ENCODE data around the gene MSX2.
"Not testable (repeated sequence)": the region's sequence is repeated elsewhere in the genome, so short reads cannot be mapped to it uniquely, and the experiment has no call there.

MSX2 gene

DNA sequence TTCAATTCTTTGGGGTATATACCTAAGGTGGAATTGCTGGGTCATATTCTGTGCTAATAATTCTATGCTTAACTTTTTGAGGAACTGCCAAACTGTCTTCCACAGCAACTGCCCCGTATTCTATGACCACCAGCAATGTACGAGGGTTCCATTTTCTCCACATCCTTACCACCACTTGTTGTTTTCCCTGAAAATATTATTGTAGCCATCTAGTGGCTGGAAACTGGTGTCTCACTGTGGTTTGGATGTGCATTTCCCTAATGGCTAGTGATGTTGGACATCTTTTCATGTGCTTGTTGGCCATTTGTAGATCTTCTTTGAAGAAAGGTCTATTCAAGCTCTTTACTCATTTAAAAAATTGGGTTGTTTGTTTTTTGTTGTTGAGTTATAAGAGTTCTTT lies 30.7 kb downstream of the MSX2 start:
- DNase-seq, result no peak
- H3K27me3 Mint-ChIP-seq (ENCODE audit: low read depth, poor library complexity), result peaks cover 17% of the 10 kb centered on the region
- no peak overlapping the region for H3K4me3 Mint-ChIP-seq
- H3K36me3 Mint-ChIP-seq (ENCODE audit: low read depth), result no peaks in the 10 kb centered on the region
- TF ChIP-seq, protein P1, sequence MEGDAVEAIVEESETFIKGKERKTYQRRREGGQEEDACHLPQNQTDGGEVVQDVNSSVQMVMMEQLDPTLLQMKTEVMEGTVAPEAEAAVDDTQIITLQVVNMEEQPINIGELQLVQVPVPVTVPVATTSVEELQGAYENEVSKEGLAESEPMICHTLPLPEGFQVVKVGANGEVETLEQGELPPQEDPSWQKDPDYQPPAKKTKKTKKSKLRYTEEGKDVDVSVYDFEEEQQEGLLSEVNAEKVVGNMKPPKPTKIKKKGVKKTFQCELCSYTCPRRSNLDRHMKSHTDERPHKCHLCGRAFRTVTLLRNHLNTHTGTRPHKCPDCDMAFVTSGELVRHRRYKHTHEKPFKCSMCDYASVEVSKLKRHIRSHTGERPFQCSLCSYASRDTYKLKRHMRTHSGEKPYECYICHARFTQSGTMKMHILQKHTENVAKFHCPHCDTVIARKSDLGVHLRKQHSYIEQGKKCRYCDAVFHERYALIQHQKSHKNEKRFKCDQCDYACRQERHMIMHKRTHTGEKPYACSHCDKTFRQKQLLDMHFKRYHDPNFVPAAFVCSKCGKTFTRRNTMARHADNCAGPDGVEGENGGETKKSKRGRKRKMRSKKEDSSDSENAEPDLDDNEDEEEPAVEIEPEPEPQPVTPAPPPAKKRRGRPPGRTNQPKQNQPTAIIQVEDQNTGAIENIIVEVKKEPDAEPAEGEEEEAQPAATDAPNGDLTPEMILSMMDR (IDR thresholded peaks at IDR 0.05), result peak; percentile 35
- H3K9me3 Mint-ChIP-seq, result no peaks in the 10 kb centered on the region
- peaks cover 12% of the 10 kb centered on the region for H3K4me1 Mint-ChIP-seq
- no peak overlapping the region for H3K27ac Mint-ChIP-seq

DNA sequence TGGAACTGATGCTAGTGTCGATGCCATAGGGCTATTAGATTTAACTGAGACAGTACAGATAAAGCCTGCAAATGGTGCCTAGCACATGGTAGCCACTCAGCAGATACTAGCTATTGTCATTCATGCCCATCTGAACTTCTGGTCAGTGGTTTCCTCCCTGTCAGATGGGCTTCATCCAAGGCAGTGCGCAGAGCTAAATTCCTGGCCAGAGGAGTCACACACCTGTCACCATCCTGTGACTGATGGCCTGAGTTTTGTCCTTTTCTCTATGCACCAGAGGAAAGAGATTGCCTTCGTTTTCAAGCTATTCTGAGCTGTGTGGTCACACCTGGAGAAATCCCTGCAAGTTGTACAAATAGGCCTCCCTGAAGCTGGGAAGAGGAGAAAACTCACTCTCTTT lies 34.7 kb downstream of the MSX2 start:
- DNase-seq, result no peak
- Mint-ChIP-seq H3K36me3 (ENCODE audit: low read depth) (no peaks in the 10 kb centered on the region), H3K4me3 (no peak overlapping the region), H3K9me3 (no peaks in the 10 kb centered on the region), H3K4me1 (peaks cover 7% of the 10 kb centered on the region), H3K27me3 (ENCODE audit: low read depth, poor library complexity) (peaks cover 4% of the 10 kb centered on the region), H3K27ac (peak overlapping the region; percentile 73)
- TF ChIP-seq, protein P1 (IDR thresholded peaks at IDR 0.05), result no peak

DNA sequence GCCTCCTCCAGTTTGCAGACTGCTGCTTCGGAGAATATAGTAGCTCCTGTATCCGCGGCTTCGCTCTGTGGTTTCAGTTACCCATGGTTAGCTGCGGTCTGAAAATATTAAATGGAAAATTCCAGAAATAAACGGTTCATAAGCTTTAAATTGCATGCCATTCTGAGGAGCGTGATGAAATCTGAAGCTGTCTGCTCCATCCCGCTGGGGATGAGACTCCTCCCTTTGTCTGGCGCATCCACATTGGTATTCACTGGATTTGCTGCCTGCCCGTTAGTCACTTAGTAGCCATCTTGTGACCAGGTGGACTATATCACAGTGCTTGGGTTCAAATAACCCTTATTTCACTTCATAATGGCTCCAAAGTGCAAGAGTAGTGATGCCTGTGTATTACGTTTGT lies 36.3 kb downstream of the MSX2 start:
- no peaks in the 10 kb centered on the region for H3K36me3 Mint-ChIP-seq (ENCODE audit: low read depth)
- no peak overlapping the region for H3K27ac Mint-ChIP-seq
- no peaks in the 10 kb centered on the region for H3K9me3 Mint-ChIP-seq
- no peak overlapping the region for H3K4me3 Mint-ChIP-seq
- no peaks in the 10 kb centered on the region for H3K27me3 Mint-ChIP-seq (ENCODE audit: low read depth, poor library complexity)
- no peak for DNase-seq
- TF ChIP-seq, protein P1 (IDR thresholded peaks at IDR 0.05), result no peak
- peaks cover 7% of the 10 kb centered on the region for H3K4me1 Mint-ChIP-seq

DNA sequence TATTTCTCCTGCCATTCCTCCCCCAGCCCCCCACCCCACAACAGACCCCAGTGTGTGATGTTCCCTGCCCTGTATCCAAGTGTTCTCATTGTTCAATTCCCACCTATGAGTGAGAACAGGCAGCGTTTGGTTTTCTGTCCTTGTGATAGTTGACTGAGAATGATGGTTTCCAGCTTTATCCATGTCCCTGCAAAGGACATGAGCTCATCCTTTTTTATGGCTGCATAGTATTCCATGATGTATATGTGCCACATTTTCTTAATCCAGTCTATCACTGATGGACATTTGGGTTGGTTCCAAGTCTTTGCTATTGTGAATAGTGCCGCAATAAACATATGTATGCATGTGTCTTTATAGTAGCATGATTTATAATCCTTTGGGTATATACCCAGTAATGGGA lies 37.0 kb downstream of the MSX2 start:
- H3K27me3 Mint-ChIP-seq (ENCODE audit: low read depth, poor library complexity); DNase-seq; H3K4me3 Mint-ChIP-seq; H3K4me1 Mint-ChIP-seq; H3K9me3 Mint-ChIP-seq; H3K27ac Mint-ChIP-seq; H3K36me3 Mint-ChIP-seq (ENCODE audit: low read depth): not testable (repeated sequence)

DNA sequence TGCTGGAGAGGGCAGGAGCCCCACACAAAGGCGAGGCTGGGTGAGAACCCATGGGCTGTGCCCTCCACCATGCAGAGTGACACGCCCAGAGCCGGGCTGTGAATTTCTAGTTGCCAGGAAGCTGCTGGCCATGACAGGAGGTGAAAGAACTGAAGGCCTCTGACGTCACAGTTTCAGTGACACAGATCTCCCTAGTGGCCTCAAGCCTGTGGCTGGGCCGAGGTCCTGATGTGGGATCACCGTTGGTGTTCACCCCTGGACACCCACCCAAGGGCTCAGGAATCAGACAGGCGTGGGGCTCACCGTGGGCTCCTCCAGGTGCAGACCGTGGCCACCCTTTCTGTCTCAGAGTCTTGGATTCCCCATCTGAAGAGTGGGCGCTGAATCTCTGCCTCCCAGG lies 39.9 kb downstream of the MSX2 start:
- Mint-ChIP-seq H3K4me1 (peaks cover 5% of the 10 kb centered on the region), H3K36me3 (ENCODE audit: low read depth) (no peaks in the 10 kb centered on the region), H3K4me3 (no peak overlapping the region), H3K27ac (no peak overlapping the region), H3K27me3 (ENCODE audit: low read depth, poor library complexity) (peaks cover 3% of the 10 kb centered on the region), H3K9me3 (no peaks in the 10 kb centered on the region)
- no peak for DNase-seq
- TF ChIP-seq, protein P1 (IDR thresholded peaks at IDR 0.05), result no peak

DNA sequence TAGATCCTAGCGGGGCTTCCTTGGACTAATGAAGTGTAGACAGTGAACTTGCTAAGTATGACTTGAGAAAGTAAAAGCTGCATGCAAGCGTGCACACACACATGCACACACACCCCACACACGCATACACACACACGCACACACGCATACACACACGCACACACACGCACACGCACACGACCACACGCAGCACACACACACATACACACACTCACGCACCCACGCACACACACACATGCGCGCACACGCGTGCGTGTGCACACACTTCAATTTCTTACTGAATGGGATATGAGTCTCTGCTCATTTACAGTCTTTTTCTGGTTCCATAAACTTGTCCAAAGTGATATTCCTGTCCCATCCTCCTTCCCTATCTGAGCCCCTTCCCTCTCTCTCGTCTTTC lies 41.2 kb downstream of the MSX2 start:
- Mint-ChIP-seq H3K27me3 (ENCODE audit: low read depth, poor library complexity) (peaks cover 3% of the 10 kb centered on the region), H3K27ac (no peak overlapping the region), H3K4me3 (no peak overlapping the region), H3K9me3 (no peaks in the 10 kb centered on the region), H3K36me3 (ENCODE audit: low read depth) (no peaks in the 10 kb centered on the region), H3K4me1 (no peaks in the 10 kb centered on the region)
- no peak for DNase-seq
- TF ChIP-seq, protein P1 (IDR thresholded peaks at IDR 0.05), result no peak

All from nephron progenitor cell (in vitro differentiated cells).